GM10266 (cell line): ENCODE measurements around the gene EIPR1.

ENCODE experiments used
- DNase-seq: peaks from one replicate; pipeline ENCODE4 v3.0.0; 2012; ENCODE audit errors: extremely low spot score
- TF ChIP-seq, protein P1 (sequence below): IDR thresholded peaks from 2 replicates; pipeline ENCODE4 v1.5.1; 2012; ENCODE audit warnings: mild to moderate bottlenecking, low read depth; ENCODE audit not compliant: control insufficient read depth, insufficient read depth; ENCODE audit errors: missing control alignments

EIPR1 gene

DNA sequence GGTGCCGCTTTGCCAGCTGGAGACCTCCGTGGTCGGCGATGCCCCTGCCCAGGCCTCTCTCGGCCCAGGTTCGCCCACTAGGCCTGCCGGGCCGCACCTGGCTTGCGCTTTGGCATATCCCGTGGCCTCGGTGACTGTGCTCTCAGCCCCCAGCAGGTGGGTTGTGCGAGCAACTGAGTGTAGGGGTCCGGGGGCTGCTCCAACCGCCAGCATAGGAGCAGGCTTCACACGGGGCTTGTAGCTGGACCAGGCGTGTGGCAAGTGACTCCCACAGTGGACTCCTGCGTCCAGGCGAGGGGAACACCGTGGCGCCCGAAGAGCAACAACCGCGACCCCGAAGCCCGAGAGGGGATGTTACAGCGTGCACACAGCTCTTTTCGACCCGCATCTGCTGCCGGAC is 11.6 kb upstream of the EIPR1 start:
- DNase-seq, result no peak
- TF ChIP-seq, protein P1, sequence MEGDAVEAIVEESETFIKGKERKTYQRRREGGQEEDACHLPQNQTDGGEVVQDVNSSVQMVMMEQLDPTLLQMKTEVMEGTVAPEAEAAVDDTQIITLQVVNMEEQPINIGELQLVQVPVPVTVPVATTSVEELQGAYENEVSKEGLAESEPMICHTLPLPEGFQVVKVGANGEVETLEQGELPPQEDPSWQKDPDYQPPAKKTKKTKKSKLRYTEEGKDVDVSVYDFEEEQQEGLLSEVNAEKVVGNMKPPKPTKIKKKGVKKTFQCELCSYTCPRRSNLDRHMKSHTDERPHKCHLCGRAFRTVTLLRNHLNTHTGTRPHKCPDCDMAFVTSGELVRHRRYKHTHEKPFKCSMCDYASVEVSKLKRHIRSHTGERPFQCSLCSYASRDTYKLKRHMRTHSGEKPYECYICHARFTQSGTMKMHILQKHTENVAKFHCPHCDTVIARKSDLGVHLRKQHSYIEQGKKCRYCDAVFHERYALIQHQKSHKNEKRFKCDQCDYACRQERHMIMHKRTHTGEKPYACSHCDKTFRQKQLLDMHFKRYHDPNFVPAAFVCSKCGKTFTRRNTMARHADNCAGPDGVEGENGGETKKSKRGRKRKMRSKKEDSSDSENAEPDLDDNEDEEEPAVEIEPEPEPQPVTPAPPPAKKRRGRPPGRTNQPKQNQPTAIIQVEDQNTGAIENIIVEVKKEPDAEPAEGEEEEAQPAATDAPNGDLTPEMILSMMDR, result no peak

DNA sequence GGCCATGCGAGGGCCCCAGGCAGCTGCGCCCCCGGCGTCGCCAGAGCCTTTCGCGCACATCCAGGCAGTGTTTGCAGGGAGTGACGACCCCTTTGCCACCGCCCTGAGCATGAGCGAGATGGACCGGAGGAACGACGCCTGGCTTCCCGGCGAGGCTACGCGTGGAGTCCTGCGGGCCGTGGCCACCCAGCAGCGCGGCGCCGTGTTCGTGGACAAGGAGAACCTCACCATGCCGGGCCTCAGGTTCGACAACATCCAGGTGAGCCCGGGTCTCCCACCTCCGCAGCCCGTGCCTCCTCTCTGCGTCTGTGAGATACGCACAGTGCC is 10.8 kb upstream of the EIPR1 start:
- DNase-seq, result no peak
- TF ChIP-seq, protein P1, result no peak

DNA sequence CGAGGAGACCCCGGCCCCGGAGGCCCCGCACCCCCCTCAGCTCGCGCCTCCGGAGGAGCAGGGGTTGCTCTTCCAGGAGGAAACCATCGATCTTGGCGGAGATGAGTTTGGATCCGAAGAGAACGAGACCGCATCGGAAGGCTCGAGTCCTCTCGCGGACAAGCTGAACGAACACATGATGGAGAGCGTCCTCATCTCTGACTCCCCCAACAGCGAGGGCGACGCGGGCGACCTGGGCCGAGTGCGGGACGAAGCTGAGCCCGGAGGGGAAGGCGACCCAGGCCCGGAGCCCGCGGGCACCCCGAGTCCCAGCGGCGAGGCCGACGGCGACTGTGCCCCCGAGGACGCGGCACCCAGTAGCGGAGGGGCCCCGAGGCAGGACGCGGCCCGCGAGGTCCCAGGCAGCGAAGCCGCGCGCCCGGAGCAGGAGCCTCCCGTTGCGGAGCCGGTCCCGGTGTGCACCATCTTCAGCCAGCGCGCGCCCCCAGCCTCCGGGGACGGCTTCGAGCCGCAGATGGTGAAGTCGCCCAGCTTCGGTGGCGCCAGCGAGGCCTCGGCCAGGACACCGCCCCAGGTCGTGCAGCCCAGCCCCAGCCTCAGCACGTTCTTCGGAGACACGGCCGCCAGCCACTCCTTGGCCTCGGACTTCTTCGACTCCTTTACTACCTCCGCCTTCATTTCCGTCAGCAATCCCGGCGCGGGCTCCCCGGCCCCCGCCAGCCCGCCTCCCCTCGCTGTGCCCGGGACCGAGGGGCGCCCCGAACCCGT is 10.2 kb upstream of the EIPR1 start:
- TF ChIP-seq, protein P1, result no peak
- DNase-seq, result no peak

DNA sequence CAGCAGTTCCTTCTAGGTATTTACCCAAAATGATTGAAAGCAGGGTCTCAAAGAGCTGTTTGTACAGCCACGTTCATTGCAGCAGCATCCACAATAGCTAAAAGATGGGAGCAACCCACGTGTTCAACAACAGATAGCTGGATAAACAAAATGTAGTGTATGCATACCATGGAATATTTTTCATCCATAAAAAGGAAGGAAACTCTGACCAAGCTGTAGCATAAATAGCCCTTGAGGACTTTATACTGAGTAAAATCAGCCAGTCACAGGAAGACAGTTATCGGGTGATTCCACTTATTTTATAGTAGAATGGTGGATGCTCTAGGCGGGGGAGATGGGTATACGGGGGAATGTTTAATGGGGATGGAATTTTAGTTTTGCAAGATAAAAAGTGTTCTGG is 9.4 kb upstream of the EIPR1 start:
- no peak for DNase-seq
- TF ChIP-seq, protein P1, result no peak

GRCh38 chr2:3386448-3386958 is 8.9 kb upstream of the EIPR1 start:
- TF ChIP-seq, protein P1, result no peak

GRCh38 chr2:3379647-3380534 is 2.3 kb upstream of the EIPR1 start, which contains the start of gene TRAPPC12:
TRAPPC12 (plus strand) TSS chr2:3379694; CDS start chr2:3387624, 7,930 bp downstream.
- TF ChIP-seq, protein P1, result peak; percentile 50

More at GRCh38 chr2:3386448-3386958, 8.9 kb upstream of the EIPR1 start:
- DNase-seq, result no peak

More at GRCh38 chr2:3379647-3380534, 2.3 kb upstream of the EIPR1 start, which contains the start of gene TRAPPC12:
- peak; percentile 92 for DNase-seq
